Measurements from ENCODE around the gene TMEM120A.

DNA sequence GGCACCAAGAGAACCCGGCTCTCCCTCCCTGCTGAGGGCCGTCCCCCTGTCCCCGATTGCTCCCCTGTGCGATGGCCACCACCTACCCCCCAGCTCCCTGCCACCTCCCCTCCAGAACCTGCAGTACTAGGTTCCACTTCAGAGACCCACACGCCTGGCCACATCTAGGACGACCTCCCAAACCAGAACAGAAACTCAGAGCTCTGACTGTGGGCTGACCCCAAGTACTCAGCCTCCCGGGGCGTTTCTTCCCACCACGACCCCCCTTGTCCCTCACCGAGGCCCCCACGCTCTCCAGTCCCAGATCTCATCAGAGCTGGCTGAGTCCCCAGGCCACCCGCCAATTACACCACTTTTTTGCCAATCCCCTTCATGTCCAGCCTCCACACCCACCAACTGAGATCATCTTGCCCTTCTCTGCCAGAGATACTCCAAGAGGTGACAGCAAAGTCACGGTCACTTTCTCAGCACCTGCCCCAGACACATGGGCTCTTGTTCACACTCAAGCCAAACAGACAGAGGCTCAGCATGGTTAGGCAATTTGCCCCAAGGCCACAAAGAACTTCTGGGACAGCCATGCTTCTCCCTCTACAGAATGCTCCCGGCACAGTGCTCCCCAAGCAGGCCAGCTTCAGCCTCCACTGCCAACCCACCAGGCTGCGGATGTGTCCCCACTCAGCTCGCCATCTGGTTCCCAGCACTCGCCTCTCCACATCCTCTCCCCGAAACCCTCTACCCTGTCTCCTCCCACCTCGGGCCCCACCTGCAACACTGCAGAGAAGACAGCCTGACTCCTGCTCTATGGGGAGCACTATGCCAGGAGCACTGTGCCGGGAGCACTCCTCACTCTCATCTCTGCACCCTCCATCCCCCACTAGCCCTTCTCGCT lies 4.7 kb downstream of the TMEM120A start:
- TF ChIP-seq, protein P1, sequence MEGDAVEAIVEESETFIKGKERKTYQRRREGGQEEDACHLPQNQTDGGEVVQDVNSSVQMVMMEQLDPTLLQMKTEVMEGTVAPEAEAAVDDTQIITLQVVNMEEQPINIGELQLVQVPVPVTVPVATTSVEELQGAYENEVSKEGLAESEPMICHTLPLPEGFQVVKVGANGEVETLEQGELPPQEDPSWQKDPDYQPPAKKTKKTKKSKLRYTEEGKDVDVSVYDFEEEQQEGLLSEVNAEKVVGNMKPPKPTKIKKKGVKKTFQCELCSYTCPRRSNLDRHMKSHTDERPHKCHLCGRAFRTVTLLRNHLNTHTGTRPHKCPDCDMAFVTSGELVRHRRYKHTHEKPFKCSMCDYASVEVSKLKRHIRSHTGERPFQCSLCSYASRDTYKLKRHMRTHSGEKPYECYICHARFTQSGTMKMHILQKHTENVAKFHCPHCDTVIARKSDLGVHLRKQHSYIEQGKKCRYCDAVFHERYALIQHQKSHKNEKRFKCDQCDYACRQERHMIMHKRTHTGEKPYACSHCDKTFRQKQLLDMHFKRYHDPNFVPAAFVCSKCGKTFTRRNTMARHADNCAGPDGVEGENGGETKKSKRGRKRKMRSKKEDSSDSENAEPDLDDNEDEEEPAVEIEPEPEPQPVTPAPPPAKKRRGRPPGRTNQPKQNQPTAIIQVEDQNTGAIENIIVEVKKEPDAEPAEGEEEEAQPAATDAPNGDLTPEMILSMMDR (IDR thresholded peaks at IDR 0.05) = no peak
- no peak for TF ChIP-seq POLR2AphosphoS5 (IDR thresholded peaks at IDR 0.05)
